Parietal lobe (tissue), 1 donor: Measurements from ENCODE around the gene BPIFB6. TPM values are rescaled to one million over a fixed set of nuclear protein-coding genes. Genes with fewer than 3 reads are reported as not detected.

Experiments
- total RNA-seq: library from RNA; depleted of rRNA; stranded (reverse); fragments of >200 nt; gene quantifications from one replicate; pipeline ENCODE4 v1.2.3, GENCODE V29; 2014

Gene BPIFB6, protein sequence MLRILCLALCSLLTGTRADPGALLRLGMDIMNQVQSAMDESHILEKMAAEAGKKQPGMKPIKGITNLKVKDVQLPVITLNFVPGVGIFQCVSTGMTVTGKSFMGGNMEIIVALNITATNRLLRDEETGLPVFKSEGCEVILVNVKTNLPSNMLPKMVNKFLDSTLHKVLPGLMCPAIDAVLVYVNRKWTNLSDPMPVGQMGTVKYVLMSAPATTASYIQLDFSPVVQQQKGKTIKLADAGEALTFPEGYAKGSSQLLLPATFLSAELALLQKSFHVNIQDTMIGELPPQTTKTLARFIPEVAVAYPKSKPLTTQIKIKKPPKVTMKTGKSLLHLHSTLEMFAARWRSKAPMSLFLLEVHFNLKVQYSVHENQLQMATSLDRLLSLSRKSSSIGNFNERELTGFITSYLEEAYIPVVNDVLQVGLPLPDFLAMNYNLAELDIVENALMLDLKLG
- total RNA-seq, result not detected

DNA sequence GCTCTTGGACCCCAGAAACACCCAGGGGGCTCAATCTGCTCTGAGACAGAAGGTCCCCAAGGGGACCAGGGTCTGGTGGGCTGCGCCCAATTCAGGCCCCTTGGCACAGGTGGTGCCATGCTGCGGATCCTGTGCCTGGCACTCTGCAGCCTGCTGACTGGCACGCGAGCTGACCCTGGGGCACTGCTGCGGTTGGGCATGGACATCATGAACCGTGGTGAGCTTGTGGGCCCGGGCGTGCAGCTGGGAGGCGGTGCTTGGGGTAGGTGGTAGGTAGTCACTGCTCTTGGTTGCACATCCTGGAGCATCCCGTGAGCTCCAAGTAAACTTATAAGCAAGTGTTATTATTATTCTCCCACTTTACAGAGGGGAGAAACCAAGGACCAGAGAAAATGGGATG, at the start of gene BPIFB6:
BPIFB6 (plus strand) TSS at position 118 of the 400 bp plus-strand sequence; CDS start at position 118, 0 bp downstream.

DNA sequence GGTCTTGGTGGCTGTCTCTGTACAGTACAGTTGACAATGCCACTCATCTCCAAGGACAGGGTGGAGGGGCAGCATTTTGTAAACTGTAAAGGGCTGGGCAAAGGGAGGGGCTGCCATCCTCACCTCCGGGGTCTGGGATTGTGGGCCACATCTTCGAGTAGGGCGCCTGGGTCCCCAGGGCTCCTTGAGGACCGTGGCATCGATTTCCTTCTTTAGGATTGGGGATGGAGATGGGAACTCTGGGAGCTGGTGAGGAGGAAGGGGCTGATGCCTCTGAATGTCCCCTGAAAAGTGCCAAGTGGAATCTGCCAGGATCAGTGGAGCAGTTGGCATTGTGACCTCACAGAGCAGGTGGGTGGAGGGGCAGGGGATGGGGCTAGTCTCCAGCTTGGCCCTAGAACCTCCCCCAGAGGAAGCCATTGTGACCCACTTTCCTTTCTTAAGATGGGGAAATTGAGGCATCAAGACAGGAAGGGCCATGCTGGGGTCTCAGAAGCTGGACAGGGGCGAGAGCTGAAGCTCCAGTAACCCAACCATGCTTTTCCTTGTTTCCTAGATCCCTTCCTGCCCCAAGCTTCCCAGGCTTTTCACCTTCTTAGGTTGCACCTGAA, 27.2 kb upstream of the BPIFB6 start, which contains the start of gene SUN5:
SUN5 (minus strand) TSS at position 293 of the 611 bp plus-strand sequence; CDS start at position 200, 93 bp downstream.

DNA sequence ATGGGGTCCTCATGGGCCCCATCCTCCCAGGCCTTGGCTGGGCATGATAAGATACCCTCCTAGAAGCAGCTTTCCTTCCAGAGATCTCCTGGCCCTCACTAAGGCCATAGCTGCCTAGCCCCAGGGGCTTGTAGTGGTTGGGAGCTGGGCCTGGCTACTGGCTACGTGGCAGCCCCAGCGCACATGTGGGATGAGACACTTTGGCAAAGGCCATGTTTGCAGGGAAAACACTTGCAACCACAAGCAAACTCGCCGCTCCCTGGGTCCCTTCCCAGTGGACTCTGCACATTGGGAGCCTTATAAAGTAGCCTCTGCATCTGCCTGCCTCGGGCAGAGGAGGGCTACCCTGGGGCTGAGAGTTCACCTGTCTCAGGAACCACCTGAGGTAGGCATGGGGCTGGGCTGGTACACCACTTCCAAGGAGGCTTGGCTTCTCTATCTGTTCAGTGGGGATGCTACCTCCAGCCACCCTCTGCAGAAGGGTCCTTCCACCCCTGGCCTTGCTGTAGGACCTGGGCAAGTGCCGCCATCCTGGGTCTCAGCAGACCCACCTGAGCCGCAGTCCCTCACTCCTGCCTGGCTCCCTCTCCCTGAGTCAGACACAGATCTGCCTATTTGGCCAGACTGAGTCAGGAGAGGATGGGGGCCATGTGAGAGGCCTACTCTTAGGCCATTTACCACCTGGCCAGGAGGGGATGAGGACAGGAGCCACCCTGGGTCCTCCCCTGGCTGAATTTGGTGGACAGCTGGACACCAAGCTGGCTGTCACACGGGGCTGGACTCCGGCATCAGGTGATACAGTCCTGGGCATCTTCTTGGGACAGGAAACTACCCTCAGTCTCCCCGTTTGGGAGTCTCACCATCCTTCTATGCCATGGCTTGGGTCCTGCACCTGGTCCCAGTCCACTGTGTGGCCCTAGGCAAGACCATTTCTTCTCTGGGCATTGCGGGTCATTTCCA, 23.8 kb upstream of the BPIFB6 start, which contains the start of gene BPIFB2:
BPIFB2 (plus strand) TSS at position 329 of the 960 bp plus-strand sequence. CDS start 871 bp downstream, outside the sequence.

DNA sequence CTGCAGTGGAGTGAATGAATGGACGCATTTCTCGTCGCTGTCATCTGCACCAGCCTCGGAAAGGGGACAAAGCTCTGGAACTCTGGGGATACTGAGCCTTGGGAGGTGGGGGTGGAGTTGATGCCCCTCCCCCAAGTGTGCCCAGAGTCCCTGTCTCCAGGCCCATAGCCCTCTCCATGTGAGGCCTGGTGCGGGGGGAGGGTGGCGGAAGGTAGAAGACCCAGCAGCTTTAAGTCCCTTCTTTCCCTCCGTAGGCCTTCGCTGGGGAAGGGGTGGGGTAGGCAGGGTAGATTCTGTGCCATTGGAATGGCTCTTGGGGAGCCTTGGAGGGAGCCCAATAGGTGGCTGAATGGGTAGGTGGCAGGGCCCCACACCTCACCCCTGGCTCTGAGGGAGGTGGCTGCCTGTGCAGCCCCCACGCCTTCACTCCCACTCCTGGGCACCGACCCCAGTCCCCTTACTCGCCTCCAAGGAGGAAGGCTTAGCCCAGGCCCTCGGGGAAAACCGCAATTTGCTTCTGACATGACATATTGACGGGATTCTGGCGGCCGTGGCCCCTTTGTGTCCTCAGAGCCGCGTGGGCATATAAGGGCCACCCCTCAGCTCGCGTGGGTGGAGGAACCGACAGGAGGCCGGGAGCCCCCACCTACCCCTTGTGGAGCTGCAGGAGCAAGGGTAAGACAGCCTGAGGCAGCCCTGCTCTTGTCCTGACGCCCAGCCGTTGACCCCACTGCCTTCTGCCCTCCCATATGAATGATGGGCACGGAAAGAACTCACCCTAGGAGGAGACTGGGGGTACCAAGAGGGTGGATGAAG, 22.1 kb downstream of the BPIFB6 start, which contains the start of gene BPIFB3:
BPIFB3 (plus strand) TSS at position 613 of the 816 bp plus-strand sequence. CDS start 1,533 bp downstream, outside the sequence.

DNA sequence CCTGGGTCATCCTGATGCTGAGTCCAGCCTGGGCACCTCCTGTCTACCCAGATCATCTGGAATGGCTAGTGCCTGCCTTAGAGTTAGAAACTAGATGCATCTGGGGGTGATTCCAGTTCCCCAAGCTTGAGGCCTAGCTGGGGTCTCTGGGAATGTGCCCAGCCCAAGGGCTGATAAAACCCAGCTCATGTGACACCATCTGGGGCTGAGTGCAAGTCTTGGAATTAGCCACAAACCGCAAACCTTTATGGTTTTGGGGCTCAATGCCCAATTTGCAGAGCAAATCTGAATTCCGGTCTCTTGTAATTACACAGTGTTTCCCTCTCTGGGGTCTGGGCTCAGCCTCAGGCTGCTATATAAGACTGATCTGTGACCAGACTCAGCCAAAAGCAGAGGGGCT, 47.8 kb downstream of the BPIFB6 start, which contains the start of gene BPIFB4:
BPIFB4 (plus strand) TSS at position 385 of the 400 bp plus-strand sequence. CDS start 1,884 bp downstream, outside the sequence.

Other genes starting within 250 kb of the BPIFB6 start
- gene MAPRE1, start 211.7 kb upstream of the BPIFB6 start, total RNA-seq, result 107 TPM
- not detected for gene EFCAB8, start 172.7 kb upstream of the BPIFB6 start, total RNA-seq
- gene SUN5, start 27.2 kb upstream of the BPIFB6 start, total RNA-seq, result not detected
- gene BPIFB2, start 23.9 kb upstream of the BPIFB6 start, total RNA-seq, result not detected
- gene BPIFB3, start 22.3 kb downstream of the BPIFB6 start, total RNA-seq, result not detected
- not detected for gene BPIFB4, start 48.0 kb downstream of the BPIFB6 start, total RNA-seq
- gene BPIFA2, start 136.5 kb downstream of the BPIFB6 start, total RNA-seq, result not detected
- not detected for gene BPIFA3, start 185.7 kb downstream of the BPIFB6 start, total RNA-seq
- not detected for gene BPIFA1, start 204.3 kb downstream of the BPIFB6 start, total RNA-seq